GM21367 (cell line): Measurements from ENCODE around the gene RYR2.
A peak's percentile ranks its signal among the peaks of the same experiment; 100 is the strongest.
"Not testable (repeated sequence)": the region's sequence is repeated elsewhere in the genome, so short reads cannot be mapped to it uniquely, and the experiment has no call there.

Experiments used
- ATAC-seq: cut with Tn5 transposase; IDR thresholded peaks from one replicate; pipeline ENCODE4 v1.9.1; 2021; ENCODE audit not compliant: unreplicated experiment

Gene RYR2

DNA sequence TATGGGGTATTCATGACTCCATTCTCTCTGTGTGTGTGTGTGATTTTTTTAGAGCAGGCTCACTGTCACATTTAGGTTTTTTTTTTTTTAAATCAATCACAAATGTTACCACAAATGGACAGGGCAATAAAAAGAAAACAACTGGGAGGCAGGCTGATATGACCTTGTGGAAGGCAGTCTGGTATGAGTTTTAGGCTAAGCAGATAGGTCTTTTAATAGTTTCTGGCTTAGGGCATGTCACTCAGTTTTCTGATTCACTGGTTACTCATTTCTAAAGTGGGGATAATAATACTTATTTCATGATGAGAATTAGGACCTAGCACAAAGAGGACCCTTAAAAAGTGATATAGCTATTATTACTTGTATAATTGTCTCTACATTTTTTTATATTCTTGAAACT is 278.9 kb downstream of the RYR2 start:
- no peak for ATAC-seq

DNA sequence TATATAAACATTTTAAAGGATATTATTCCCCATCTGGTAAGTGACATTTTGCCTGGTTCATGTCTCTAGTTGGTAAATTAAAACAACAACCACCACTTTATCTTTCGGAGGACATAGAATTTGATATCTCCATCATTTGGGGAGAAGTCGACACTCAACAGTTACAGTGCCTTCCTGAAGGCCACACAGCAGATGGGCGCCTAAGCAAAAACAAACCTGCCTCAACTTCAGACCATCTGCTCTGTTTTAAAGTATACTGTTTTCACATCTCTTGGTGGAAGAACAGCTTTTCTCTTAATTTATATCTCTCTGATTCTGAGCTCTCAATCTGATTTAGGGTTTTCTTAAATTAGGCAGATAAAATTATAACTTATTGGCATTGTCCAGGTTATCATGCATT is 282.2 kb downstream of the RYR2 start:
- ATAC-seq, result no peak

DNA sequence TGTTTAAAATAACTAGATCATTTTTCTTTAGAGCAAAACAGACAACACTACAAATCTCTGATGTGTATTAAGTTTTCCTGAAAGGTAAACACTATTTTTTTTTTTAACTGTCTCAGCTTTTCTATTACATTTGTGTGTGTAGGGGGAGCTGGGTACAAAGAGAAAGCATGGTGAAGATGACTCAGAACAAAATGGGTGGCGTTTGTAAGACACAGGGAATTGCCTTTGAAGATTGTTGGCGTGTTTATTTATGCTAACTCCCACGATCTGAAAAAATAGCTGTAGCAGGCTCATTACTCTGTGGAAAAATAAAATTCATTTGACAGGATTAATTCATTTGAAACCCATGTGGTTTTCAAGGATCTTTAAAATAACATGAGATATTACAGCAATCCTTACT is 285.1 kb downstream of the RYR2 start:
- no peak for ATAC-seq

DNA sequence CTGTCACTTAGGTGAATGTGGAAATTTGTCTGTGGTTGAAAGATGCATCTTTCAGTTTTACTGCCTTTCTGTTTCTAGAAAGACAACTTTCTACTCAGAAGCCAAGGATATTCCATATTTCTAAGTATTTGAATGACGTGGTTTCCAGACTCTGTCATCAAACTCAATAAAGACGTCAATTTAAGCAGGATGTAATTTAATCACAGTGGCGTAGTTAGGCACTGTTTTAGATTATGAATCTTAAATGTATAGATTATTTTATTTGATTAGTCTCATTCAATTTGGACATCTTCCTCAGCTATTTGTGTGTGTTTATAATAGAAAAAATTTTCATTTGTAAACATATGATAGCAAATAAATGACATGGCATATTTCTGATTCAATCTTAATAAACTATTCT is 298.9 kb downstream of the RYR2 start:
- ATAC-seq, result no peak

DNA sequence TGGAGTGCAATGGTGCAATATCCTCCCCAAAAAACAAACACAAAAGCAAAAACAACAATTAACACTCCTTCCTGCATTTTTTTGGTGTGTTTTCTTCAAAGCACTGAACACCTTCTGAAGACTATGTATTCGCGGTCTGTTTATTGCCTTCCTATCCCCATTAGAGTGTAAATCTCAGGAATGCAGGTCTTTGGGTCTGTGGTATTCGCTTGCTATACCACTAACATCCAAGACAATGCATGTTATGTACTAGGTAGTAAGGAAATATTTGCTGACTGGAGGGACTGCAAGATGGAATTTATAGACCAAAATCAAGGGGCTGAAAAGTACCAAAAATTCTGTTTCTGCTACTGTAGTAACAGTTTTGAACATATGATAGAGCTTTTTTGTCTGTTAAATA is 299.4 kb downstream of the RYR2 start:
- ATAC-seq, result no peak

DNA sequence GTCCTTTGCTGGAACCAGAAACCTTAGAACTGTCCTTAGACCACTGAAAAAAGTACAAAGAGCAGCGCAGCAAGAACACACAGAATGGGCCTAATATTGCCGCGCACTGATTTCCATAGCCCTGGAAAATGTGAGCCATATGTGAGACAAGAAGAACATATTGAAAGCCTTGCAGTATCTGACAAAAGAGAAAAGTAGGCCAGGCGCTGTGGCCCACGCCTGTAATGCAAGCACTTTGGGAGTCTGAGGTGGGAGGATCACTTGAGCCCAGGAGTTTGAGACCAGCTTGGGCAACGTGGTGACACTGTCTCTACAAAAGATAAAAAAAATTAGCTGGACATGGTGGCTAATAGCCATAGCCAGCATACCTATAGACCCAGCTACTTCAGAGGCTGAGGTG is 300.7 kb downstream of the RYR2 start:
- no peak for ATAC-seq

DNA sequence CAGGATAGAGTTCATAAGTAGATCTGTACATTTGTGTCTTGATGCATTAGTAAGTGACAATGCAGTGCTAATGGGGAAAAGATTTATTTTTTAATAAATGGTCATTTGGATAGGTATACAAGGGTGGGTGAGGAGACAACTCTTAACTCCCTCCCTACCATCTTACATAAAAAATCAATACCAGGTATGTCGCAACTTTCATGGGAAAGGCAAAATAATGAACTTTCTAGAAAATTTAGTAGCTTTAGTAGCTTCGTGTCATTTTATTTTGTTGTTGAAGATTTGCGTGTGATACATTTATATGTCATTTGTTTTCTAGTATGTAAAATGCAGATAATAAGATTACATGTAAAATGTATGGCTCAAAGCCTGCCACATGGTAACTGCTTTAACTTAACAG is 310.8 kb downstream of the RYR2 start:
- ATAC-seq, result no peak

DNA sequence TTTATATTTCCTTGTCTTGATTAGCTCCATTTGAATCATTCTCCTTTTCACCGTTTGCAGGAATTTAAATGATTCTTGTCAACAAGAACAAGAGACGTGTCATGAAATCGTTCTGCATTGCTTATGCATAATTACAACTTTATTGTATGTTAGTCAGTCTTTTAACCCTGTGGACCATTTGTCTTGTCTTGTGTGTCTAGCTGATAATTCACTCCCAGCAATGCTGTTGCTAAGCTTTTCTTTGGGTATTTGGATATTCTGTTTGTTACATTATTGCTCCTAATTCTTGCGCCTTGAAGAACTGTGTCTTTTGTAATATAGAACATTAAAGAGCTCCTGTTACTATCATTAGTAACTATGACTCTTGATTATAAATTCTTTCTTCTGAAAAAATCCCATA is 311.9 kb downstream of the RYR2 start:
- no peak for ATAC-seq

DNA sequence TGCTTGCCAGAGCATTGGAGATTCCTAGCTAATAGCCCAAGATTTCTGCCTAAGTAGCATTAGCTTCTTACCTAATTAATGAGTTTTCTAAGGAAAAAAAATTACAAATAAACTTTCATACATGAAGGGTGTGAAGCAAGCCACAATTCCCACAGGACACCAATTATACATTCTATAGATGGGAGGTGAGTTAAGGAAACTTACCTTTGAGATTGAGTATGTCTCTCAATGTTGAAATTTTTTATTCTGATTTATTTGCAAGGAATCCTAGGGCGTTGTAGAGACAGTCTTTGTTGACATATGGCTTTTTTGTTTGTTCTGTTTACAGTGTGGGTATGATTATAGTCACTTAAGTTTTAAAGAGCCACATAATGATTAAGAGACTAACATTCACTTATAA is 313.0 kb downstream of the RYR2 start:
- ATAC-seq, result no peak

DNA sequence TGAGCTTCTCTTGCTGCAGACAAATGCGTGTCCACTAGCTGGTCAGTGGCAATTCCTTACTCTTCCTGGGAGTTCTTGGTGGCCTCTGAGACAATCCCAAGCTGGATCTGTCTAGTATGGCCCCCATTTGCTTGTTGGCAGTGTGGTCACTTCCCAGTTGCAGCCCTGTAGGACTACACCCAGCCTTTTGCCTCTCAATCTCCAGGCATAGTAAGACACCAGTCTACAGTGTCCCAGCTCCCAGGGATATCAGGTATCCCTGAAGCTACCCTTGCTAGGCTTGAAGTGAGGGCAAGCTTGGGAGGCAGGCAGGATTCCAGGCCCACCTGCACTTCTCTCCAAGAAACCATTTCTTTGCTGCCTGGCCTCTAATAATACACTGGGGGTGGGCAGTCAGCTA is 316.6 kb downstream of the RYR2 start:
- ATAC-seq, result no peak

DNA sequence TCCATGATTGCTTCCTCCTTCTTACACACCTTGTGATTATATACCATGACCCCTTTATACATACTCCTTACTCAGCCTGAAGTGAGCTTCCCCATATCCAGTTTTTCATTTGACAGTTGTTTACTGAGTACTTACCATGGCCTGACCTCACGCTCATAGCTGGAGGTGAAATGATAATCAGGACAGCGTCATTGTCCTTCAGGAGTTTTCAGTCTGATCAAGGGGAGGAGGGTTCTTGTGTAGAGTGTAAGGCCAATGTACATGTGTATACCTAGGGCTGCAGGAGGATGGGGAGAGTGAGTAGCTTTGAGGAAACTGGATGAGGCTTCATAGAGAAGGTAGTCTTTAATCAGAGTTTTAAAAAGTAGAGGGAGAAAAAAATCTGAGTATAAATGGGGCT is 325.8 kb downstream of the RYR2 start:
- no peak for ATAC-seq

DNA sequence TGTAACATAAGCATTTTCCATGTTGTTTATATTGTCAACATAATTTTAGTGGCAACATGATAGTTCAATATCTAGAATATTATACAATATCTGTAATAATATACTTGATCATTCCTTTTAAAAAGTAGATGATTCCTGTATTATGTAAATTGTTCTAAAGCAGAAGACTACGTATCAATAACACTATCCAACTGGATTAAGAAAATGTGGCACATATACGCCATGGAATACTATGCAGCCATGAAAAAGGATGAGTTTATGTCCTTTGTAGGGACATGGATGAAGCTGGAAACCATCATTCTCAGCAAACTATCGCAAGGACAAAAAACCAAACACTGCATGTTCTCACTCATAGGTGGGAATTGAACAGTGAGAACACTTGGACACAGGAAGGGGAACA is 329.5 kb downstream of the RYR2 start:
- not testable (repeated sequence) for ATAC-seq

DNA sequence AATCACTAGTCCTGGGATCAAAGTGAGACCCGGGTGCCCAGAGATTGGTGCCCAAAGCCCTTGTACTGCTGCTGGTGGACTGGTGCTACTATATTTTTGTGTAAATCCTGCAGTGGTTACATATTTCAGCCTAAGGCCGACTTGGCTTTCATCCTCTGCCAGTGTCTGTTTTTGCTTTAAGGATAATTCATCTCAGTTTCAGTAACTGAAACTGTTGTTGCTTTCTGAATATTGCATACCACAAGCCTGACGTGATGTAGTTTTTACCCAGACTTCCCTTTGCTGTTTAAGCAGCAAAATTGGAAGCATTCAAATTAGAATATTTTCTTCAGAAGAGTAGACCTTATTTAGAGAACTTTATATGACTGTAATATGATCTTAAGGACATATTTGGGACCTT is 341.8 kb downstream of the RYR2 start:
- no peak for ATAC-seq

DNA sequence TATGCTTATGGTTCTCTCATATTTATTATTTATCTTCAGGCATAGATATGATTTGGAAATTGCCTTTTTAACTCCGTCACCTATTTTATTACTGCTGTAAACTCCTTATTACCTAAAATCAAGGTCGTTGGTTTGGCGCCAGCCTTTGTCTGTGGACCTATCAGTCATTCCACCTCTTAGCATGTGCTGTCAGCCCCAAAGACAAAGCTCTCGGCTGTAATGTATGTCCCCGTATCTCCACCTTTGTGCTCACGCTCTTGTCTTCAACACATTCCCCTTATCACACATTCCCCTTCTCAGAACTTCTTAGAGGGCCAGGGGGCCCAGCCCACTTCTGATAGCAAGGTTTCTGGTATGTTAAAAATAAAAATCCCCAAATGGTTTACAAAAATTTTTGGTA is 342.2 kb downstream of the RYR2 start:
- ATAC-seq, result no peak

DNA sequence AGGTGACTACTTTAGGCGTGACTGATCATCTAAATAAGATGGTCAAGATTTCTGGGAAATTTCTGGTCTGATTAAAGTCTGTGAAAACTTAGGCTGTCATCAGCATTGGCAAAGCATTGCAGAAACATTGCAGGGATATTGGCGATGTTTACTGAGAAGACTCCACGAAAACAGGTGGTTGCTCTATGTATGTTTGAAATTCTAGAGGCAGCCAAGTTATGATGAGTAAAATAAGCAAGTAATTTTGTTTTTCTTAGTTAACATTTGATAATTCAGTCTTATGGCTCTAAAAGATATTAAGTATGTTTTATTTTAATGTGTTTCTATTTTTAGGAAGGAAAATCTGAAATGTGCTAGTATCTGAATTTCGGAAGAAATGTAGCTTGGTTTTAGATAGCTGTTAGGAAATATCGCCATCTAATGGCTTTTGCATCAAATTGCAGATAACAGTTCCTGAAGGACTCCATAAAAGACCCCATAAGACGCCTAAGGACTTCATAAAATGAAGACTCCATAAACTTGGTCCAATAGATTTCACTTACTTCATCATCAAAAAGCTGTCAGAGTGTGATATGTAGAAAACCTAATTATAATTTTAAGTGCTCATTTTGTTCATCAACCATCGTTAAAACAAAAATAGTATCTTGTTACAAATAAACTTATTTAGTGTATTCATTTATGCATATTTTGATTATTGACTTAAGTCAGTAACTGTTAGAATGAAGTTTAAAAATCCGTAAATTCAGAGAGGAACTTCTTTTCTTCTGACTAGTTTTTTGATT is 344.6 kb downstream of the RYR2 start:
- ATAC-seq, result peak; percentile 66

DNA sequence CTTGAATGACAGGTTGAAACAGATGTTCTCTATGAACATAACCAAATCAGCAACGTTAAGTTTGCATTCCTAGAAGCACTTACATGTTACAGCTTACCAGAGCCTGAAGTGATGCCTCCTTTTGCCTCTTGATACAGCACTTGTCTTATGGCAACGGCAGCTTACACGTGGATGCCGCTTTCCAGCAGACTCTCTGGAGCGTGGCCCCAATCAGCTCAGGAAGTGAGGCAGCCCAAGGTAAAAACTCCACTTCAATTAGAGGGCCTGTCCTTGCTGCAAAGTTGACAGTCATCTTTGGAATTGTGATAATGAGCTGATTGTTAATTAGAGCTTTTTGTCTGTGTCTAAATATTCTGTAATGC is 345.1 kb downstream of the RYR2 start:
- ATAC-seq, result no peak

DNA sequence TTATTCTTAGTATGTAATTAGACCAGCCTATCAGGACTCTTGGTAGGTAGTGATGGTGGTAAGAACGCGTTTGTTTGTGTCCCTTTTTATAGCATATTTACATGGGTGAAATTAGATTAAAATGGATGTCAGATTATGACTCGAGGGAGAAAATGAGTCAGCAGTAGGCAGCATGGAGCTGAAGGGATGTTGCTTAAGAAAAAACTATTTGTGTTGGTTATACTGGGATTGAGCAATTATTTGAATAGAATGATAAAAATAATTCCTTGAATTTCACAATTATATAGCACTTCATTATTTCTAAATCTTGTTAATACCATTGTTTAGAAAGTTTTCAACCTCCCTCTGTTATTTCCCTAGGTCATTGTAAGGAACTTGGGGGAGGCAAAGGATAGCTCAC is 348.8 kb downstream of the RYR2 start:
- ATAC-seq, result no peak

DNA sequence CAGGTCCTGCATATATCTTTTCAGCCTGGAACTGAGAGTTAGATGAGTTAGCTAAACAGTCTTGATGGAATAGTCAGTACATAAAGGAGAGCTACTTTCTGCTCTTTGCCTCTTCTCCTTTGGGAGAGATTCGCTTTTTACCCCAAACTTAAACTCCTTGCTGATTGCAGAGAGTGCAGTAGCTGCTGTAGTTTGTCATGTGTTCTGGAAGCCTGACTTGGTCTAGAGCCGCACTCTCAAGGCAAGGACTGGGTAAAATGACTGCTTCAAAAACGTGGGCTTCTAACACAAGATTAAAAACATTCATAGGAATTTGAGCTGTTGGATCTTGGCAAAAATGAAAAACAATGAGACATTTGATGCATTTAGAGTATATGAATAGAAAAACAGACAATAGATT is 351.6 kb downstream of the RYR2 start:
- ATAC-seq, result no peak

DNA sequence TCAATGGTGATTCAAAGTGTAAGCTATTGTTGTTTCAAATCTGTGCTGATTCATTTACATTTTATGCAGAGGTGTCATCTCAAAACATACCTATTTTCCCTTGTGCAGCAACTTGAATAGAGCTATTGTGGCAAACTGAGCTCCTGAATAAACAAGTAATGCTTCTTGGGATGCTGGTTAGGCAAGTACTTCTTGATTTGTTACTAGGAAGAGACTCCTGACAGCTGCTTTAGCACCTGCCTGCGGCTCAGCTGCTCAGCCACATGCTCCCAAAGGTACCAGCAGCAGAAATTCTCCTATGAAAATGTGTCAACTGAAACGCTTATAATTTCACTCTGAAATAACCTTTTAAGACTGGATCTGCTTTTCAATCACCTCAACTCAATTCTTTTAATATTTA is 352.3 kb downstream of the RYR2 start:
- ATAC-seq, result no peak

DNA sequence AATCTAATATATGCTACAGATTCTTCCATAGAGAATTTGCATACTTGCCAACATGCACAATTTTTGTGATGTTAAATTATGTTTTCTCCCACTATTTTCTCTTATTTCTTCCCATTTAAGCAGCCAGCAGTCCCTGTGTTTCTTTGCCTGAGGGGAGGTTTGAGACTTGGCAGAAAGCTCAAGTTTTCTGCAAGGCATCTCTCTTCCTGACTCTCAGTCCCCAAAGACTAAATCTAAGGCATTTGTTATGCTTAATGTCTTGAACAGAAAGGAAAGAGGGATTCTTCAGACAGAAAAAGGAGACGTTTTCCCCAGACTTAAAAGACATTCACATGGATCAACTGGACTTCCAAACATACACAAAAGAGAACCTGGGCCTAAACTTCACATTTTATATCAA is 354.4 kb downstream of the RYR2 start:
- ATAC-seq, result no peak

DNA sequence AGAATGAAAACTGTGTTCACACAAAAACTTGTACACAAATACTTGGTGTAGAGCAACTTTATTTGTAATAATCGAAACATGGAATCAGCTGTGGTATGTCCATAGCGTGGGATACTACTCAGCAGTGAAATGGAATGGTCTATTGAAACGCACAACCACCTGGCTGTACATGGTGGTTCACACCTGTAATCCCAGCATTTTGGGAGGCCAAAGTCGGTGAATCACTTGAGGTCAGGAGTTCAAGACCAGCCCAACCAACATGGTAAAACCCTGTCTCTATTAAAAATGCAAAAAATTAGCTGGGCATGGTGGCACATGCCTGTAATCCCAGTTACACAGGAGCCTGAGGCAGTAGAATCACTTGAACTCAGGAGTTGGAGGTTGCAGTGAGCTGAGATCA is 356.8 kb downstream of the RYR2 start:
- no peak for ATAC-seq

DNA sequence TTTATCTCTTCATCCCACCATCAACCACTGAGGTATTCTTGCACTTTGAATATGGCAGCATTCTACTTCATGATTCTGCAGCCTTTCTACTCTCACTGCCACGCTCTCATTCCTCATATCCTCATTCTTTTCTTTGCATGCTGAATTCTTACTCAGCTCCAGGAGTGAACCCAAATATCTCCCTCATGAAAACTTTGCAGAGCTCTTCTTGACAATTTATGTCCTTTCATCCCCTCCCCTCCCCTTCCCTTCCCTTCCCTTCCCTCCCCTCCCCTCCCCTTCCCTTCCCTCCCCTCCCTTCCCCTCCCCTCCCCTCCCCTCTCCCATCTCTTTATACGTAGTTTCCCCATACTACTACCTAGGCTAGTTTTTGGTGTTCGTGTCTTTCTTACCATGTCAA is 363.9 kb downstream of the RYR2 start:
- no peak for ATAC-seq

DNA sequence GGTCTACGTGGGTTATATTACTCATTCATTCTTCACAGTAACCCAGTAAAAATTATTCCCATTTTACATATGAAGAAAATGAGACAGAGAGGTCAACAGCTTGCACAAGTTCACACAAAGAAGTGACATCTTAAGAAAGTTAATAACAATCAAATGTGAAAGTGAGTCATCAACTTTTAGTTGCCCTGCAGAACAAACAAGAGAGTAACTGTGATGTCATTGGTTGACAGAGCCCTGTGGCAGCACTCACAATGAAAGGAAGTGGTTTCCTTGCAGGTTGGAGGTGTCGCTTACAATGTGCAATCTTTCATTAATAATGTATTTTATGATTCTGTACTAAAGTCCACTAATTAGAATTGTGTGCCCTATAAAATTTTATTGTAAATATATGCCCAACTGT is 369.6 kb downstream of the RYR2 start:
- no peak for ATAC-seq
